GM12872 (cell line): ENCODE results near the gene USP48.

Experiments
- CTCF ChIP-seq: IDR thresholded peaks from 3 replicates; pipeline ENCODE4 v1.5.1; 2011; ENCODE audit warnings: low read depth, mild to moderate bottlenecking, low read length, moderate library complexity; ENCODE audit not compliant: insufficient read depth

Gene USP48

GRCh38 chr1:21680381-21680780 lies 102.6 kb downstream of the USP48 start:
- no peak for TF ChIP-seq CTCF

GRCh38 chr1:21677168-21677567 lies 105.8 kb downstream of the USP48 start:
- no peak for TF ChIP-seq CTCF

GRCh38 chr1:21674957-21675356 lies 108.0 kb downstream of the USP48 start:
- no peak for TF ChIP-seq CTCF

- no peak for TF ChIP-seq CTCF
Observed at GRCh38 chr1:21673277-21673780, 109.6 kb downstream of the USP48 start.

- TF ChIP-seq CTCF: no peak
Observed at GRCh38 chr1:21672478-21673276, 110.3 kb downstream of the USP48 start.

GRCh38 chr1:21671915-21672314 lies 111.0 kb downstream of the USP48 start:
- TF ChIP-seq CTCF: no peak

GRCh38 chr1:21670956-21671902 lies 111.7 kb downstream of the USP48 start:
- no peak for TF ChIP-seq CTCF
